OCI-LY3 (cell line): ENCODE results near the gene LSMEM2.

Experiments
- H2AFZ ChIP-seq: fragments of 200-600, 300-600 bp; shearing (Covaris generic); 2 replicates; pipeline ENCODE4 v1.6.0; 2014; ENCODE audit warnings: antibody characterized with exemption, low read depth, low read length
- H3K27ac ChIP-seq: fragments of 200-600, 300-600 bp; sonication (generic); 2 replicates; pipeline ENCODE4 v1.5.1; 2014; ENCODE audit warnings: mild to moderate bottlenecking, low read length, moderate library complexity, mixed read lengths
- H3K27me3 ChIP-seq: fragments of 200-600, 300-600 bp; sonication (generic); 2 replicates; pipeline ENCODE4 v1.6.1; 2014; ENCODE audit warnings: low read depth, low read length, mixed read lengths
- H3K36me3 ChIP-seq: fragments of 200-600, 300-600 bp; sonication (generic); replicated peaks from 2 replicates; pipeline ENCODE3; 2014; ENCODE audit warnings: low read depth, low read length, mixed read lengths
- H3K4me1 ChIP-seq: fragments of 300-600, 200-600 bp; sonication (generic); 2 replicates; pipeline ENCODE4 v1.6.1; 2014; ENCODE audit warnings: low read length, mixed read lengths
- H3K4me2 ChIP-seq: fragments of 200-600, 300-600 bp; sonication (generic); 2 replicates; pipeline ENCODE4 v1.6.1; 2014; ENCODE audit warnings: low read length, mixed read lengths
- H3K4me3 ChIP-seq: fragments of 300-600, 200-600 bp; sonication (generic); 2 replicates; pipeline ENCODE4 v1.5.1; 2014; ENCODE audit warnings: antibody characterized with exemption, mild to moderate bottlenecking, low read length, moderate library complexity
- H3K79me2 ChIP-seq: fragments of 300-600, 200-600 bp; shearing (Covaris generic); 2 replicates; pipeline ENCODE4 v1.6.1; 2014; ENCODE audit warnings: mild to moderate bottlenecking, low read length, mixed read lengths
- H3K9ac ChIP-seq: fragments of 300-600, 200-600 bp; shearing (Covaris generic); 2 replicates; pipeline ENCODE4 v1.6.0; 2014; ENCODE audit warnings: mild to moderate bottlenecking, low read length, moderate library complexity
- H3K9me3 ChIP-seq: fragments of 200-600, 300-600 bp; shearing (Covaris generic); 2 replicates; pipeline ENCODE4 v1.6.1; 2014; ENCODE audit warnings: low read length, mixed read lengths; ENCODE audit not compliant: insufficient read depth
- H4K20me1 ChIP-seq: fragments of 200-600, 300-600 bp; sonication (generic); 2 replicates; pipeline ENCODE4 v1.6.1; 2016; ENCODE audit warnings: low read length, mixed read lengths; ENCODE audit not compliant: insufficient read depth
- CTCF ChIP-seq: fragments of 200-600, 300-600 bp; sonication (generic); IDR thresholded peaks from 2 replicates; pipeline ENCODE4 v1.5.1; 2014; ENCODE audit warnings: antibody characterized with exemption, low read length, low read depth
- EZH2phosphoT487 ChIP-seq: fragments of 200-600 bp; shearing (Covaris generic); IDR thresholded peaks from 2 replicates; pipeline ENCODE4 v1.6.1; 2018; ENCODE audit warnings: antibody characterized with exemption, mixed run types, low read depth

Gene LSMEM2

GRCh38 chr3:50286322-50287227, 7.7 kb downstream of the LSMEM2 start:
- H4K20me1 ChIP-seq = no peaks in the 10 kb centered on the region
- H3K36me3 ChIP-seq = peaks cover 48% of the 10 kb centered on the region
- no peaks in the 10 kb centered on the region for H3K27me3 ChIP-seq
- no peak overlapping the region for H3K27ac ChIP-seq
- no peaks in the 10 kb centered on the region for H3K9me3 ChIP-seq
- H3K4me1 ChIP-seq = peaks cover 5% of the 10 kb centered on the region; the same call in 1 of the 2 replicates
- no peak overlapping the region for H3K9ac ChIP-seq
- H3K4me3 ChIP-seq = no peak overlapping the region
- H2AFZ ChIP-seq = no peak overlapping the region
- peaks cover 31% of the 10 kb centered on the region for H3K79me2 ChIP-seq
- no peak for TF ChIP-seq EZH2phosphoT487
- TF ChIP-seq CTCF = no peak
- H3K4me2 ChIP-seq = no peak overlapping the region

GRCh38 chr3:50287262-50287661, 8.4 kb downstream of the LSMEM2 start:
- H4K20me1 ChIP-seq = no peaks in the 10 kb centered on the region
- TF ChIP-seq EZH2phosphoT487 (no peak), CTCF (no peak)
- no peaks in the 10 kb centered on the region for H3K27me3 ChIP-seq
- H3K9me3 ChIP-seq = no peaks in the 10 kb centered on the region
- H3K4me2 ChIP-seq = no peak overlapping the region
- peaks cover 5% of the 10 kb centered on the region; the same call in 1 of the 2 replicates for H3K4me1 ChIP-seq
- no peak overlapping the region for H3K4me3 ChIP-seq
- no peak overlapping the region for H2AFZ ChIP-seq
- peaks cover 37% of the 10 kb centered on the region for H3K79me2 ChIP-seq
- no peak overlapping the region for H3K9ac ChIP-seq
- H3K27ac ChIP-seq = no peak overlapping the region
- H3K36me3 ChIP-seq = peaks cover 48% of the 10 kb centered on the region

- H3K79me2 ChIP-seq = peaks cover 37% of the 10 kb centered on the region
- no peaks in the 10 kb centered on the region for H3K27me3 ChIP-seq
- peaks cover 48% of the 10 kb centered on the region for H3K36me3 ChIP-seq
- TF ChIP-seq CTCF (no peak), EZH2phosphoT487 (no peak)
- no peak overlapping the region for H3K27ac ChIP-seq
- no peak overlapping the region for H2AFZ ChIP-seq
- peaks cover 11% of the 10 kb centered on the region for H3K4me1 ChIP-seq
- H3K4me3 ChIP-seq = no peak overlapping the region
- no peaks in the 10 kb centered on the region for H4K20me1 ChIP-seq
- no peaks in the 10 kb centered on the region for H3K9me3 ChIP-seq
- no peak overlapping the region for H3K4me2 ChIP-seq
- no peak overlapping the region for H3K9ac ChIP-seq
These were observed 9.6 kb downstream of the LSMEM2 start for GRCh38 chr3:50288387-50289007.

GRCh38 chr3:50289130-50289529, 10.2 kb downstream of the LSMEM2 start:
- Histone ChIP-seq H3K27ac (no peak overlapping the region), H4K20me1 (no peaks in the 10 kb centered on the region), H3K4me2 (no peak overlapping the region), H3K36me3 (peaks cover 48% of the 10 kb centered on the region), H2AFZ (no peak overlapping the region), H3K4me1 (peaks cover 11% of the 10 kb centered on the region), H3K4me3 (no peak overlapping the region), H3K27me3 (no peaks in the 10 kb centered on the region), H3K79me2 (peaks cover 37% of the 10 kb centered on the region), H3K9ac (no peak overlapping the region), H3K9me3 (no peaks in the 10 kb centered on the region)
- no peak for TF ChIP-seq EZH2phosphoT487
- no peak for TF ChIP-seq CTCF
